RWPE1 (cell line): Measurements from ENCODE around the gene CAMKK2.

ENCODE experiments used
- CTCF ChIA-PET: fragments of 350-600 bp; sonication (Branson Sonifier 250); formaldehyde crosslinking; extraction: SDS; loops from one replicate; lab custom pipeline; 2021; lab: Yijun Ruan, JAX
- POLR2A ChIA-PET: fragments of 400-600 bp; formaldehyde crosslinking; extraction: SDS; loops from one replicate; lab custom pipeline; 2020; ENCODE audit warnings: antibody characterized with exemption; ENCODE audit not compliant: low non-redundant PET; lab: Yijun Ruan, JAX
- DNase-seq: peaks from one replicate; pipeline ENCODE4 v3.0.0; 2012; ENCODE audit warnings: low spot score
- H3K27ac ChIP-seq: fragments of 450-650 bp; 2 replicates; pipeline ENCODE4 v1.5.1; 2017
- TF ChIP-seq, protein P1 (sequence below): fragments of 450-650 bp; conservative IDR thresholded peaks from 2 replicates; pipeline ENCODE4 v1.5.1; 2017; ENCODE audit warnings: low read depth, mild to moderate bottlenecking

The CAMKK2 gene

GRCh38 chr12:121294151-121294889 lies 2.2 kb downstream of the CAMKK2 start:
- TF ChIP-seq, protein P1, sequence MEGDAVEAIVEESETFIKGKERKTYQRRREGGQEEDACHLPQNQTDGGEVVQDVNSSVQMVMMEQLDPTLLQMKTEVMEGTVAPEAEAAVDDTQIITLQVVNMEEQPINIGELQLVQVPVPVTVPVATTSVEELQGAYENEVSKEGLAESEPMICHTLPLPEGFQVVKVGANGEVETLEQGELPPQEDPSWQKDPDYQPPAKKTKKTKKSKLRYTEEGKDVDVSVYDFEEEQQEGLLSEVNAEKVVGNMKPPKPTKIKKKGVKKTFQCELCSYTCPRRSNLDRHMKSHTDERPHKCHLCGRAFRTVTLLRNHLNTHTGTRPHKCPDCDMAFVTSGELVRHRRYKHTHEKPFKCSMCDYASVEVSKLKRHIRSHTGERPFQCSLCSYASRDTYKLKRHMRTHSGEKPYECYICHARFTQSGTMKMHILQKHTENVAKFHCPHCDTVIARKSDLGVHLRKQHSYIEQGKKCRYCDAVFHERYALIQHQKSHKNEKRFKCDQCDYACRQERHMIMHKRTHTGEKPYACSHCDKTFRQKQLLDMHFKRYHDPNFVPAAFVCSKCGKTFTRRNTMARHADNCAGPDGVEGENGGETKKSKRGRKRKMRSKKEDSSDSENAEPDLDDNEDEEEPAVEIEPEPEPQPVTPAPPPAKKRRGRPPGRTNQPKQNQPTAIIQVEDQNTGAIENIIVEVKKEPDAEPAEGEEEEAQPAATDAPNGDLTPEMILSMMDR = no peak
- no peak overlapping the region for H3K27ac ChIP-seq
- POLR2A ChIA-PET = no interaction called here
- CTCF ChIA-PET = interaction anchor here (0.6 kb wide), 1 partner anchor 72 kb away, joined by 3 read pairs; no protein-coding TSS in a partner anchor
- no peak for DNase-seq

GRCh38 chr12:121293603-121294002 lies 2.9 kb downstream of the CAMKK2 start:
- TF ChIP-seq, protein P1 = no peak
- no peak overlapping the region for H3K27ac ChIP-seq
- no peak for DNase-seq
- POLR2A ChIA-PET = no interaction called here
- CTCF ChIA-PET = no interaction called here

DNA sequence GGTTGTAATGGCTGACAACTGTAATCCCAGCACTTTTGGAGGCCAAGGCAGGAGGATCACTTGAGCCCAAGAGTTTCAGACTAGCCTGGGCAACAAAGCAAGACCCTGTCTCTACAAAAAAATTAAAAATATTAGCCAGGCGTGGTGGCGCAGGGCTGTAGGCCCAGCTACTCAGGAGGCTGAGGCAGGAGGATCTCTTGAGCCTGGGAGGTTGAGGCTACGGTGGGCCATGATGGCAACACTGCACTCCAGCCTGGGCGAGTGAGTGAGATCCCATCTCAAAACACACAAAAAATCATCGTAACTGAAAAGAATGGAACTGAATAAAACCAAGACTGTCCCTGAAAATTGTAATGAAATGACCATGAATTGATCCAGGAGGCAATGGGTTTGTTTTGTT lies 6.1 kb downstream of the CAMKK2 start:
- POLR2A ChIA-PET = no interaction called here
- DNase-seq = no peak
- TF ChIP-seq, protein P1 = no peak
- CTCF ChIA-PET = no interaction called here
- no peak overlapping the region for H3K27ac ChIP-seq

GRCh38 chr12:121289962-121290361 lies 6.5 kb downstream of the CAMKK2 start:
- CTCF ChIA-PET = no interaction called here
- POLR2A ChIA-PET = no interaction called here
- no peak for DNase-seq
- TF ChIP-seq, protein P1 = no peak
- no peak overlapping the region for H3K27ac ChIP-seq

- CTCF ChIA-PET = no interaction called here
These were observed 7.5 kb downstream of the CAMKK2 start for GRCh38 chr12:121288986-121289385.

DNA sequence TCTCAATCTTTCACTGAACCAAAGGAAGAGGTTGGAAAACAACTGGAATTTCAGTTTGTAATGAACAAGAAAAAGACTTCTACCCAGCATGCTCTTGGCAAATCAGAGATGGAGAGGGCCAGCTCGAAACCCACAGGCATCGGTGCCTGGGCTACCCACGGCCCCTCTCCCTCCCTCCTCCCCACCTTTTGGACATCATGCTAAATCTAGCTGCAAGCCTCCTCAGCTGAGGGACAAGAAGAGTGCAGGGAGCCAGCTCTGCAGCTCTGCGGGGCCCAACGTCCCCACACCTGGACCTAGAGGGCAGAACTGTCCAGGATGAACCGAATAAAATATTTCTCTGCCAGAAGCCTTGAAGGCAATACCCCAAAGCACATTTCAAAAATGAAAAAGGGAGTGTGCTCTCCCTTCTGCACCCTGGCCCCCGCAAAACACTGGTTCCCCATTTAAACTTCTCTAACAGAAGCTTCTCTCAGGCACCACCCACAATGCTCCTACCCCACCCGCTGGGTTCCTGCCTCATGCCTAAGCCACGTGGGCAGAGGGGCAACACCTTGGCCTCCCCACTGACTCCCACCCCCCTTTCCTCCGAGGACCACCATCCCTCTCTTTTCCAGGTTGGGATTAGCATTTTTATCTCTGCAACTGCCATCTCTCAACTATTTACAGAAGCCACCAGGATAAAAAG lies 8.2 kb downstream of the CAMKK2 start:
- TF ChIP-seq, protein P1 = no peak
- CTCF ChIA-PET = interaction anchor here (0.7 kb wide), 1 partner anchor 70 kb away, joined by 4 read pairs; no protein-coding TSS in a partner anchor
- POLR2A ChIA-PET = no interaction called here
- DNase-seq = no peak
- H3K27ac ChIP-seq = no peak overlapping the region; the same call in 1 of the 2 replicates

More at GRCh38 chr12:121288986-121289385, 7.5 kb downstream of the CAMKK2 start:
- no peak overlapping the region; the same call in 1 of the 2 replicates for H3K27ac ChIP-seq
- POLR2A ChIA-PET = no interaction called here
- DNase-seq = no peak
- TF ChIP-seq, protein P1 = no peak
